Occipital lobe (tissue), 2 donors: ENCODE measurements around the gene CDK10. TPM values are rescaled to one million over a fixed set of nuclear protein-coding genes. Genes with fewer than 3 reads are reported as not detected.
"Not testable (repeated sequence)": the region's sequence is repeated elsewhere in the genome, so short reads cannot be mapped to it uniquely, and the experiment has no call there.

ENCODE experiments used
- DNase-seq: peaks from one replicate; lab custom pipeline; 2025; lab: John Stamatoyannopoulos, UW
- total RNA-seq: library from RNA; depleted of rRNA; stranded (reverse); fragments of >200 nt; gene quantifications from one replicate; pipeline ENCODE4 v1.2.3, GENCODE V29; 2014

The CDK10 gene
- total RNA-seq, 1 donor from 2014 or later: 22.9 TPM

DNA sequence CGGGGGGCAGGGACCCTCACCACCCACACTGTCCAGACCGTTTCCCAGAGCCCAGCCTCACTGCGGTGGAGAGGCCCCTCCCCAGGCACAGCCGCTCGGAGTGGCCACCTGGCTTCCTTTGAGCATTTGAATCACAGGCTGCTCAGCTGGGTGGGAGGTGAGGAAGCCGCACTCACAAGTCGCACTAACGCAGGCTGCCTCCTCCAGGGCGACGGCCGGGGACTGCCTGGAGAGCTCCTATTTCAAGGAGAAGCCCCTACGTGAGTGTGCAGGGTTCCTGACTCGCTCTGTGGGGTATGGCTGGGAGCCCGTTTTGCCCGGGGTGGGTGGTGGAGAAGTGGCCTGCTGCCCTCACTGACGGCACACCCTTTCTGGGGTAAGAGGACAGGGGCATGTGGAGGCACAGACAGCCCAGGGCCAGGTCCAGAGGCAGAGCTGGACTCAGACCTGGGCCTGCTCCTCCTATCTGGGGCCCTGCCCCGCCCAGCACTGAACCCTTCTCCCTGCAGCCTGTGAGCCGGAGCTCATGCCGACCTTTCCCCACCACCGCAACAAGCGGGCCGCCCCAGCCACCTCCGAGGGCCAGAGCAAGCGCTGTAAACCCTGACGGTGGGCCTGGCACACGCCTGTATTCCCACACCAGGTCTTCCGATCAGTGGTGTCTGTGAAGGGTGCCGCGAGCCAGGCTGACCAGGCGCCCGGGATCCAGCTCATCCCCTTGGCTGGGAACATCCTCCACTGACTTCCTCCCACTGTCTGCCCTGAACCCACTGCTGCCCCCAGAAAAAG lies 8.8 kb downstream of the CDK10 start:
- no peak for DNase-seq

- DNase-seq: no peak
Observed at GRCh38 chr16:89695875-89696669, 9.6 kb downstream of the CDK10 start.

- no peak for DNase-seq
Observed at GRCh38 chr16:89696670-89697128, 10.2 kb downstream of the CDK10 start.

- no peak for DNase-seq
Observed at GRCh38 chr16:89697161-89697615, 10.7 kb downstream of the CDK10 start.

- DNase-seq: no peak
Observed at GRCh38 chr16:89697616-89698331, 11.3 kb downstream of the CDK10 start.

GRCh38 chr16:89698717-89699116 lies 12.2 kb downstream of the CDK10 start:
- DNase-seq: not testable (repeated sequence)

DNA sequence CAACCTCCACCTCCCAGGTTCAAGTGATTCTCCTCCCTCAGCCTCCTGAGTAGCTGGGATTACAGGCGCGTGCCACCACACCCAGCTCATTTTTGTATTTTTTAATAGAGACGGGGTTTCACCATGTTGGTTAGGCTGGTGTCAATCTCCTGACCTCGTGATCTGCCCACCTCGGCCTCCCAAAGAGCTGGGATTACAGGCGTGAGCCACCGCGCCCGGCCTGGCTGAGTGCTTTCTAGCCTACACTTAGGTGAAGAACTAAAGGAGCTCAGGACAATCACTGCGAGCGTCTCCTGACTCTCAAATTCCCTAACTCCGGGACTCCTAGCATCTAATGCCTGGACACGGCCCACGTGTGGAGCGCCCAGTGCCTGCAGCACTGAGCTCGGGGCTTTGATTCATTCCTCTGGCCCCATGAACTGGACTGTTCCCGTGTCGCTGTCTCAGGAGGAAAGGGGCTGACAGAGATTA lies 13.2 kb downstream of the CDK10 start:
- DNase-seq: not testable (repeated sequence)

- peak; percentile 96 for DNase-seq
Observed at GRCh38 chr16:89700100-89700648, 13.7 kb downstream of the CDK10 start.

- DNase-seq: no peak
Observed at GRCh38 chr16:89700649-89701424, 14.3 kb downstream of the CDK10 start.

DNA sequence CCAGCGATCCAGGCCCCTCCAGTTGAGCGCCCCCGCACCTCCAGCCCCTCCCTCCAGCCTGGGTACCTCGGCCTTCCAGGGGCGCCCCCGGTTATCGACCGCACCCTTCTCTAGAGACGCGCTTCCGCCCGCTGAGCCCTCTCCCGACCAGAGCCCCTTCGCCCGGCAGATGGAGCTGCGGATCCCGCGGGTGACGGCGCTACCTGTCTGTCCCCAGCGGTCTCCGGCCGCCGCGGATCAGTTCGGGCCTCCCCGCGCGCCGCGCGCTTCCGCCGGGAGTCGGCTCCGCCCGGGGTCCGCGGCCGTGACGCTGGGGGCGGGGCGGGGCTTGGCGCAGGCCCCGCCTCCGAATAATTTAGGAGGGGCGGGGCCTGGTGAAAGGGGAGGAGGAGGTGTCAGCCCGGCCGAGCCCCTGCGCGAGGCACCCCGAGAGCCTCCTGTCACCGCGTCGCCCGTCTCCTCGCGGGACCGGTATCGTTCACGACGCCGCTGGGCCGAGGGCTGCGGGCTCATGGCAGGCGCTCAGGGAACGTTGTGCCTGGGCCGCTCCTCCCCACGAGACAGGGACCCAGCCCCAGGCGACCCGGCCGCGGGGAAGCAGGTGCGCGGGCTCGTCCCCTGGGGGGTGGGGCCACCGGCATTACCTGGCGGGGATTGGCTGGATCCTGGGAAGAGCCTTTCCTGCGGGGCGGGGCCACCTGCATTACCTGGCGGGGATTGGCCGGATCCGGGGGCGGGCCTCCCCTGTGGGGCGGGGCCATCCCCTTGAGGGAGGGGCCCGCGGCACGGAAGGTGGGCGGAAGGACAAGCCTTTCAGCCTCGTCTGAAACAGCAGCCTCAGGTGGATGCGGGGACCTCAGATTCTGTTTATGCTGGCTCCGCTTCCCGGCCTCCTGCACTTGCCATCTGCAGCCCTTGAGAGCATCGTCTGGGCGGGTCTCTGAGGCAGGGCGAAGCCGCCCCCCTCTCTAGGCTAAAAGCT lies 15.2 kb downstream of the CDK10 start, which contains the start of gene SPATA2L:
Gene SPATA2L (minus strand): TSS at position 281 of the 982 bp plus-strand sequence. CDS start 473 bp downstream, outside the sequence.
- peak; percentile 92 for DNase-seq

DNA sequence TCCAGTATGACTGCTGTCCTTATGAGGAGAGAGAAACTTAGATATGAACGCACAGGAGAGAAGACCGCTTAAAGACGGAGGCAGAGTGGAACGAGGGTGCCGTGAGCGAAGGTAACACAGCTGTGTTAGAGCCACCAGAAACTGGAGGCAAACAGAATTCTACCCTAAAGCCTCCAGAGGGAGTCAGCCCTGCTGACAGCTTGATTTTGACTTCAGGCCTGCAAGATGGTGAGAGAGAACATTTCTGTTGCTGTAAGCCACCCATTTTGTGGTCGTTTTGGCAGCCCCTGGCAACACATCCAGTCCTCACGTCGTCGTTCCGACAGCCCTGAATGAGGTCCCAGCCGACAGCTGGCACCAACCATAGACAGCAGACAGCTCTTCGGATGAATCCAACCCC lies 17.8 kb downstream of the CDK10 start:
- DNase-seq: no peak

GRCh38 chr16:89705006-89705405 lies 18.5 kb downstream of the CDK10 start:
- no peak for DNase-seq

DNA sequence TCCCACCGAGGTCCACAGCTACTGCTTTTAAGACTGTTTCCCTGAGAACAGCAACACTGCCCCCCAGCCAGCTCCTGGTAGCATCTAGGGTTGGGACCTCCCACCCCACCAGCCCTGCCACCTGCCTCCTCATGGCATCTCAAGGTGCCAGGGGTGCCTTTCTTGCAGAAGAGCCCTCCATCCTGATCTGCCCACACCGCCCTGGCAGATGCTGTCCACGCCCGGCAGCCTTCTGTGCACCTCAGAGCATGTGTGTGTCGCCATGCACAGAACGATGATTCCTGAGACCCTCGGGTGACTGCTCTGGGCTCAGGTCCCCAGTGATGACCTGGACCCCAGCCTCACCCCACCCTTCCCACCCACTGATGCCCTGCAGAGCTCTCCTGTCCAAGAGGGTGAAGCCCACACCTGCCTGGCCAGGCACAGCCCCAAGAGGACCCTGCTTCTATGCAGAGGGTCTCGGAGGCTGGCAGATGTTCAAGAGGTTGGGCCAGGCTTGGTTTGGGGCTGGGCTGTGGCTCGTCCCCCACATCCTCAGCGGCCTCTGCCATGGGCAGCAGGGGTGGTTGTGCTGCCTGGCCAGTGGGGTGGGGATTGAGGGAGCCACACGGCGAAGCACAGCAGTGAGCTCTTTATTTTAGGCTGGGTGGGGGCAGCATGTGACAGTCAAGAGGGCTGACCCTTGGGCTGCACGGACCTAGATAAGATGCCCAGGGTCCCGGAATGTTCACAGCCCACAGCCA lies 20.2 kb downstream of the CDK10 start:
- DNase-seq: no peak

- DNase-seq: no peak
Observed at GRCh38 chr16:89707695-89708094, 21.2 kb downstream of the CDK10 start.

- DNase-seq: no peak
Observed at GRCh38 chr16:89708481-89708931, 22.0 kb downstream of the CDK10 start.

DNA sequence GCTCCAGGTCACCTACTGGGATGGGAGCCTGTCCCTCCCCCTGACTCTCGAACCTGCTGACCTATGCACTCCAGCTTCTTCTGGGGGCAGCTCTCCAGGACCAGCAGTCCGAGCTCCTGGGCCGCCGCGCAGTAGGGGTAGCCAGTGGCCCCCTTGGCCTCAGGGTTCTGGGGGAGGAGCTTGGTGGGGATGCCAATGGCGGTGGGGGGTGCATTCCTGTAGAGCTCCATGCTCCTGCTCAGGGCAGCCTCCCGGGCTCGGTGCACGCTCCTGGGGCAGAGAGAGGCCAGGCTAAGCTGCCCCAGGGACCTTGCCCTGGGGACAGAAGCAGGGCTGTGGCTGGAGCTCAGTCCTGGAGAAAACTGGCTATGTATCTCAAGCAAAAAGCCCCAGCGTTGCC lies 22.7 kb downstream of the CDK10 start:
- DNase-seq: no peak

DNA sequence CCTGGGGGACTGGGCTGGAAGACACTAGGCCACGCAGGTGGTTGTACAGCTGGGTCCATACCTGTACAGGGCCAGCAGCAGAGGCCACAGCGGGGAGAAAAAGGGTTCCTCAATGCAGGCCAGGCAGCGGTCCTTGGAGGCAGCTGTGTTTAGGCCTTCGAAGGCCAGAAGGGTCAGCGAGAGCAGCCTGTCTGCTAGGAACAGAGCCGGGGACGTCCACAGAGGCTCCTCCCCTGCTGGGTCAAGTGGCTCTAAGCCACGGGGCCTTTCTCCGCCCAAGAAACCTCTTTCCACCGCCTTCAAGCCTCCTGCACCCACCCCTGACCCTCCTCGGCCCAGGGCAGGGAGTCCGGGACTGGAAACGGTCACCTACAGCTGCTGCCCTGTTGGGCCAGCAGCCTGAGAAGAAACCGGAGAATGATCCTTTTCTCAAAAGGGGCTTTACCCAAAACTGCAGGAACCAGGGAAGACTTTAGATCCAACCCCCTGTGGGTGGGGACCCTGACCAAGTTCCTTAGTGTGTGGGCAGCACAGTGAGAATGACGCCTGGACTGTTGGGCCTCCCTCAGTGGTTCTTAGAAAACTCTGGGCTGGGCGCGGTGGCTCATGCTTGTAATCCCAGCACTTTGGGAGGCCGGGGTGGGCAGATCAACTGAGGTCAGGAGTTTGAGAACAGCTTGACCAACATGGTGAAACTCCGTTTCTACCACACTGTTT lies 23.4 kb downstream of the CDK10 start:
- DNase-seq: no peak
